ENCODE measurements around the gene AGAP1. TPM values are rescaled to one million over a fixed set of nuclear protein-coding genes. Genes with fewer than 3 reads are reported as not detected.

AGAP1 gene
- total RNA-seq, 2 donors from 2014 or later: 19.1 to 20.8 TPM

DNA sequence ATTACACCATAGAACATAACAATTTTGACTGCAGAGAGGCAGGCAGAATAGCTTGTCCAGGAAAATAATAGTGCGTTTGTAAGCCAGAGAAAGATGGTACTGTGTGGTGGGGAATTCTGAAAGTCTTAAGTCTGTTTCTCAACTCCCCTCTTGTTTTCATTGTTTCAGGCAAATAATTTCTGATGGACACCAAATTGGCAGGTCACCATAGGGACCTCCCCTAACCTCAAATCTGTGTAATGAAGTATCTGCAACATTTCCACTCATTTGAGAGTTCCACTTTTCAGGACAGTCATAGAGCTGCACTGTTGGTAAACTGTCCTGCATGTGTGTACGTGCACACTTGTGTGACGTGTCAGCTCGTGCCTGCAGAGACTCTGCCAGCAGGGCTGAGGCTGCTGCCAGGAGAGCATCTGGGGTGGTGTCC is 195.6 kb downstream of the AGAP1 start:
- Histone ChIP-seq H3K4me1 (ENCODE audit: control insufficient read depth in 1 of 2, low read depth in 2 of 2) (peaks cover 0 to 5% of the 10 kb centered on the region in 2 donors), H3K27ac (no peak overlapping the region), H3K27me3 (replicated peaks; ENCODE audit: insufficient read depth) (no peaks in the 10 kb centered on the region), H3K4me3 (no peak overlapping the region), H3K9me3 (no peaks in the 10 kb centered on the region), H3K36me3 (no peaks in the 10 kb centered on the region)
- ATAC-seq (ENCODE audit: insufficient number of reproducible peaks, low FRiP score, low read depth) (no peak), DNase-seq (ENCODE audit: low spot score) (no peak)
- TF ChIP-seq CTCF (IDR thresholded peaks at IDR 0.05): no peak

DNA sequence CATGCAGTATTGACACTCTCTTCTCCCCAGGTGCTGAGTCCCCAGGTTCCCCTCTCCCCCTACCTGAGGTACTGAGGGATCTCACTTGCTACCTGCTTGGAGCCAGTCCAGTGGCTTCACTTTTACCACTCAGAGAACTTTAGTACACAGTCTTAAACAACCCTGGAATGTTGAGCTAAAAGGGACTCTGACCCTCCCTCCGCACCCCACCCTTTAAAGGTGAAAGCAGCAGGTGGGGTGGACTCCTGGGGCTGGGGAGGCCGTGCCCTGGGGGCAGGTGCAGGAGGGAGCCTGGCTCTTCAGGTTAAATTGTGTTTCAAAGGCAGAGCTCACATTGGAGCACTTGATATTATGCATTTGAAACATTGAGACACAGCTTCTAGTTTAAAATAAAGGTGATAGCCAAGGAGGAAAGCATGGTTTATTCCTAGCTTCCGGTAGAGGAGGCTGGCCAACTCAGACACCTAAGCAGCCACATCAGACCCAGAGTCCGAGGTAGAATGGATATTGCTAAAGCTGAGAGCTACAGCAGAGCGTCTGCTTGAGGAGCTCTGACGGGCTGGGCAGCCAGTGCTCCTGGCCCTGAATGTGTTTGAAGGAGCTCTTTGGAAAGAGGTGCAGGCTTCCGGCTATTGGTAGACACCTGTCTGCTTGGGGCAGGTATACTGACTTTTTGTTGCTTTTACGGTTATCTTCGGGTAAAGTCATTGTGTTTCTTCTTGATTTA is 196.4 kb downstream of the AGAP1 start:
- no peak for TF ChIP-seq CTCF (IDR thresholded peaks at IDR 0.05)
- Histone ChIP-seq H3K27me3 (replicated peaks; ENCODE audit: insufficient read depth) (no peaks in the 10 kb centered on the region), H3K4me1 (ENCODE audit: control insufficient read depth in 1 of 2, low read depth in 2 of 2) (peaks cover 0 to 5% of the 10 kb centered on the region in 2 donors), H3K4me3 (no peak overlapping the region), H3K9me3 (no peaks in the 10 kb centered on the region), H3K36me3 (no peaks in the 10 kb centered on the region), H3K27ac (no peak overlapping the region)
- DNase-seq (ENCODE audit: low spot score) (no peak), ATAC-seq (ENCODE audit: insufficient number of reproducible peaks, low FRiP score, low read depth) (no peak)

GRCh38 chr2:235690809-235691450 is 197.1 kb downstream of the AGAP1 start:
- DNase-seq (ENCODE audit: low spot score) (no peak), ATAC-seq (ENCODE audit: insufficient number of reproducible peaks, low FRiP score, low read depth) (no peak)
- Histone ChIP-seq H3K4me1 (ENCODE audit: control insufficient read depth in 1 of 2, low read depth in 2 of 2) (peaks cover 0 to 5% of the 10 kb centered on the region in 2 donors), H3K27me3 (replicated peaks; ENCODE audit: insufficient read depth) (no peaks in the 10 kb centered on the region), H3K36me3 (no peaks in the 10 kb centered on the region), H3K4me3 (no peak overlapping the region), H3K27ac (no peak overlapping the region), H3K9me3 (no peaks in the 10 kb centered on the region)
- TF ChIP-seq CTCF (IDR thresholded peaks at IDR 0.05): no peak

DNA sequence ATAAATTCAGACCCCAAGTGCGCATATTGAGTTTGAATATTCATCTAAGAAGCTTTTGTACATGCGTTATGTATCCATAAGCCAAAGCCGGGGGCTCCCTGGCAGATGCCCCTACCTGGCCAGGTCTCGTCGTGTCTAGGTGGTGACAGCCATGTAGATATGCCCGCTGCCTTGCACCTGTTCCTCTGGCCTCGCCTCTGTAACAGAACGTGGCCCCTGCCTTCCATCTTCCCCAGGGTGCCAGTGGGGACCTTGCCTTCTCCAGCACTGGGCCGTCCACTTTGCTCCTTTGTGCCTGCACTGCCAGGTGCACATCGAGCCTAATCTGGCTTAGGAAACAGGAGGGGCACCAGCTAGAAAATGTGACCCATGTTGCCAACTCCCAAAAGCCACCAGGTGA is 198.2 kb downstream of the AGAP1 start:
- ATAC-seq (ENCODE audit: insufficient number of reproducible peaks, low FRiP score, low read depth): no peak
- no peak for DNase-seq (ENCODE audit: low spot score)
- no peak overlapping the region for H3K4me3 ChIP-seq
- TF ChIP-seq CTCF (IDR thresholded peaks at IDR 0.05): no peak
- no peak overlapping the region for H3K27ac ChIP-seq
- H3K9me3 ChIP-seq: no peaks in the 10 kb centered on the region
- peaks cover 0 to 5% of the 10 kb centered on the region in 2 donors for H3K4me1 ChIP-seq (ENCODE audit: control insufficient read depth in 1 of 2, low read depth in 2 of 2)
- H3K27me3 ChIP-seq (replicated peaks; ENCODE audit: insufficient read depth): no peaks in the 10 kb centered on the region
- no peaks in the 10 kb centered on the region for H3K36me3 ChIP-seq

DNA sequence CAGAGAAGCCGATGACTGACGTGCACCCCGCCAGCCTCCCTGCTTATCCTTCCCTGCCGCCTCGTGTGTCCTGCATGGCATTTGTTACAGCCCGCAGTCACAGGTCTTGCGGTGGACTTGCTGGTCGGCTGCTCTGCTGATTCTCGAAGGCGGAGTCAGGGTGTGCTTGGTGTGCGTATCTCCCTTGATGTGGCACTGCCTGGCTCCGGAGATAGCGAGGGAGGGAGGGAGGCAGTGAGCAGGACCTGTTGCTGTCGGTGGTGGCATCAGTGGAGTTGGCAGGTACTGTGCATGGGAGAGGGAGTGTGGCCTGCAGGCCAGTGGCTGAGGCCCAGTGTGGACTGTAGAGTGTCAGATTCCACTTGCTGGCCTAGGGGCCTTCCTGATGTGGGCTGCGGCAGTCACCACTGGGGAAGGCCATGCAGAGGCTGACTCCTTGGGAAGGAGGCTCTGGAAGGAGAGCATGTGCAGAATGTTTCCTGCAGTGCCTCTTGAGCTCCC is 198.9 kb downstream of the AGAP1 start:
- no peak for DNase-seq (ENCODE audit: low spot score)
- H3K27me3 ChIP-seq (replicated peaks; ENCODE audit: insufficient read depth): no peaks in the 10 kb centered on the region
- no peak for ATAC-seq (ENCODE audit: insufficient number of reproducible peaks, low FRiP score, low read depth)
- H3K9me3 ChIP-seq: no peaks in the 10 kb centered on the region
- H3K4me1 ChIP-seq (ENCODE audit: control insufficient read depth in 1 of 2, low read depth in 2 of 2): peaks cover 0 to 5% of the 10 kb centered on the region in 2 donors
- no peak overlapping the region for H3K27ac ChIP-seq
- no peaks in the 10 kb centered on the region for H3K36me3 ChIP-seq
- TF ChIP-seq CTCF (IDR thresholded peaks at IDR 0.05): no peak
- H3K4me3 ChIP-seq: no peak overlapping the region

Data from thoracic aorta (tissue), 2 donors.